Tibial artery (tissue), 4 donors: ENCODE data around the gene CDX1.

Source experiments
- DNase-seq, 2 donors: peaks; one replicate each; pipeline ENCODE4 v3.0.0-alpha.2; 2019
- H3K27ac ChIP-seq, 2 donors: fragments of 200-600 bp; sonication (generic) in 1 of 2; 1 replicate in 1 of 2; 2 replicates in 1 of 2; pipeline ENCODE4 v1.5.1; 2018 to 2019; ENCODE audit warnings: mild to moderate bottlenecking in 1 of 2
- H3K27me3 ChIP-seq, 2 donors: fragments of 200-600 bp; sonication (generic) in 1 of 2; one replicate each; pipeline versions ENCODE4 v1.5.1 to v1.6.0; 2016 to 2019
- H3K36me3 ChIP-seq, 3 donors: fragments of 200-600 bp; sonication (generic) in 2 of 3; one replicate each; pipeline ENCODE4 v1.5.1; 2016 to 2019; ENCODE audit warnings: mild to moderate bottlenecking in 2 of 3
- H3K4me1 ChIP-seq, 4 donors: fragments of 200-600 bp; sonication (generic) in 2 of 4; 1 replicate in 3 of 4; 2 replicates in 1 of 4; pipeline ENCODE4 v1.5.1; 2016 to 2019
- H3K4me3 ChIP-seq, 2 donors: fragments of 200-600 bp; sonication (generic) in 1 of 2; 1 replicate in 1 of 2; 2 replicates in 1 of 2; pipeline ENCODE4 v1.5.1; 2018 to 2019; ENCODE audit warnings: mild to moderate bottlenecking in 2 of 2
- H3K9me3 ChIP-seq, 3 donors: fragments of 200-600 bp; sonication (generic) in 1 of 3; one replicate each; pipeline ENCODE4 v1.5.1; 2016 to 2019
- CTCF ChIP-seq, 2 experiments: fragments of 200-600 bp in 1 of 2; fragments of 450-650 bp in 1 of 2; IDR thresholded peaks; one replicate each; pipeline ENCODE4 v1.5.1; 2017 to 2019; ENCODE audit warnings: antibody characterized with exemption in 2 of 2, mild to moderate bottlenecking in 1 of 2, moderate library complexity in 1 of 2
- intact Hi-C: fragments of 100-400 bp; cut with DNase I; formaldehyde crosslinking; loops from one replicate; pipeline ENCODE4 v1.15.0; 2023; ENCODE audit warnings: low total_unique reads

Gene CDX1

GRCh38 chr5:150132740-150133139, 33.8 kb upstream of the CDX1 start:
- intact Hi-C loops: no loop called here
- Histone ChIP-seq H3K9me3 (no peaks in the 10 kb centered on the region), H3K27me3 (no peaks in the 10 kb centered on the region), H3K27ac (peak overlapping the region; percentile 89 to 98), H3K36me3 (peaks cover 81 to 89% (median 85%) of the 10 kb centered on the region in 3 donors), H3K4me1 (peaks cover 0 to 85% (median 81%) of the 10 kb centered on the region in 4 donors), H3K4me3 (no peak overlapping the region)
- peak in 1 of 2 donors; percentile 90 for DNase-seq
- TF ChIP-seq CTCF (IDR thresholded peaks at IDR 0.05): no peak

- Histone ChIP-seq H3K4me3 (no peak overlapping the region), H3K9me3 (no peaks in the 10 kb centered on the region), H3K4me1 (peaks cover 0 to 94% (median 90%) of the 10 kb centered on the region in 4 donors), H3K36me3 (peaks cover 72 to 80% (median 75%) of the 10 kb centered on the region in 3 donors), H3K27ac (peak overlapping the region; percentile 89 to 98), H3K27me3 (no peaks in the 10 kb centered on the region)
- no peak for DNase-seq
- intact Hi-C loops: no loop called here
- TF ChIP-seq CTCF (IDR thresholded peaks at IDR 0.05): no peak
Measured at GRCh38 chr5:150133581-150134197, 32.9 kb upstream of the CDX1 start.

GRCh38 chr5:150134198-150134588, 32.4 kb upstream of the CDX1 start:
- H3K27me3 ChIP-seq: no peaks in the 10 kb centered on the region
- intact Hi-C loops: no loop called here
- peak overlapping the region; percentile 89 to 98 for H3K27ac ChIP-seq
- DNase-seq: no peak
- no peak for TF ChIP-seq CTCF (IDR thresholded peaks at IDR 0.05)
- H3K36me3 ChIP-seq: peaks cover 67 to 75% (median 70%) of the 10 kb centered on the region in 3 donors
- H3K9me3 ChIP-seq: no peaks in the 10 kb centered on the region
- peaks cover 0 to 99% (median 95%) of the 10 kb centered on the region in 4 donors for H3K4me1 ChIP-seq
- H3K4me3 ChIP-seq: no peak overlapping the region

GRCh38 chr5:150135557-150136304, 30.8 kb upstream of the CDX1 start:
- no peaks in the 10 kb centered on the region for H3K9me3 ChIP-seq
- H3K4me3 ChIP-seq: no peak overlapping the region
- intact Hi-C loops: no loop called here
- H3K36me3 ChIP-seq: peaks cover 54 to 60% (median 56%) of the 10 kb centered on the region in 3 donors
- no peak for DNase-seq
- no peaks in the 10 kb centered on the region for H3K27me3 ChIP-seq
- peaks cover 6 to 100% (median 96%) of the 10 kb centered on the region in 4 donors for H3K4me1 ChIP-seq
- H3K27ac ChIP-seq: peak overlapping the region; percentile 89 to 98
- no peak for TF ChIP-seq CTCF (IDR thresholded peaks at IDR 0.05)

- Histone ChIP-seq H3K4me1 (peaks cover 11 to 100% (median 99%) of the 10 kb centered on the region in 4 donors), H3K4me3 (peak overlapping the region in 1 of 2 donors; percentile 19), H3K36me3 (peaks cover 48 to 52% (median 52%) of the 10 kb centered on the region in 3 donors), H3K27me3 (no peaks in the 10 kb centered on the region), H3K27ac (peak overlapping the region; percentile 89 to 98), H3K9me3 (no peaks in the 10 kb centered on the region)
- intact Hi-C loops: no loop called here
- TF ChIP-seq CTCF (IDR thresholded peaks at IDR 0.05): no peak
- DNase-seq: no peak
Measured at GRCh38 chr5:150136305-150137167, 30.0 kb upstream of the CDX1 start.
